ENCODE results near the gene CASKIN1. TPM values are rescaled to one million over a fixed set of nuclear protein-coding genes. Genes with fewer than 3 reads are reported as not detected.
"Not testable (repeated sequence)": the region's sequence is repeated elsewhere in the genome, so short reads cannot be mapped to it uniquely, and the experiment has no call there.

The CASKIN1 gene
- total and polyA plus RNA-seq, 3 donors from 2014 or later = 2.1 to 159 (median 6.4) TPM

GRCh38 chr16:2147378-2147777, 49.0 kb downstream of the CASKIN1 start:
- DNase-seq = no peak
- no peaks in the 10 kb centered on the region for H3K36me3 ChIP-seq (ENCODE audit: low read depth, missing control alignments)
- WGBS, 2 donors = 85 to 92% methylated on average over 4 to 6 of the region's 6 CpGs
- TF ChIP-seq CTCF (IDR thresholded peaks at IDR 0.05) = no peak
- no peak for TF ChIP-seq POLR2A (IDR thresholded peaks at IDR 0.05)
- H3K27me3 ChIP-seq = no peaks in the 10 kb centered on the region
- no peak overlapping the region for H3K27ac ChIP-seq
- no peaks in the 10 kb centered on the region for H3K9me3 ChIP-seq
- H3K4me1 ChIP-seq = peaks cover 33% of the 10 kb centered on the region
- H3K4me3 ChIP-seq = no peak overlapping the region
- intact Hi-C loops (cut with DNase I; ENCODE audit: low total_unique reads) = no loop called here

- H3K27me3 ChIP-seq = no peaks in the 10 kb centered on the region
- peaks cover 24% of the 10 kb centered on the region for H3K4me1 ChIP-seq
- intact Hi-C loops (cut with DNase I; ENCODE audit: low total_unique reads) = no loop called here
- TF ChIP-seq CTCF (IDR thresholded peaks at IDR 0.05) = no peak
- TF ChIP-seq POLR2A (IDR thresholded peaks at IDR 0.05) = no peak
- no peak overlapping the region for H3K27ac ChIP-seq
- WGBS, 2 donors = 86 to 87% methylated on average over 5 of the region's 5 CpGs
- no peak overlapping the region for H3K4me3 ChIP-seq
- H3K9me3 ChIP-seq = no peaks in the 10 kb centered on the region
- H3K36me3 ChIP-seq (ENCODE audit: low read depth, missing control alignments) = no peaks in the 10 kb centered on the region
- no peak for DNase-seq
Measured at GRCh38 chr16:2145843-2146242, 50.6 kb downstream of the CASKIN1 start.

- intact Hi-C loops (cut with DNase I; ENCODE audit: low total_unique reads) = loop anchor here (5.0 kb wide), 1 partner anchor 117 kb away; the partner anchor contains the start of gene NHERF2
- Histone ChIP-seq H3K4me3 (no peak overlapping the region), H3K36me3 (ENCODE audit: low read depth, missing control alignments) (no peaks in the 10 kb centered on the region), H3K9me3 (no peaks in the 10 kb centered on the region), H3K27me3 (no peaks in the 10 kb centered on the region), H3K4me1 (peaks cover 8% of the 10 kb centered on the region), H3K27ac (no peak overlapping the region)
- no peak for DNase-seq
- 84 to 86% methylated on average over 12 to 17 of the region's 17 CpGs for WGBS, 2 donors
- TF ChIP-seq POLR2A (IDR thresholded peaks at IDR 0.05) (no peak), CTCF (IDR thresholded peaks at IDR 0.05) (no peak)
Measured at GRCh38 chr16:2143878-2144485, 52.4 kb downstream of the CASKIN1 start.

DNA sequence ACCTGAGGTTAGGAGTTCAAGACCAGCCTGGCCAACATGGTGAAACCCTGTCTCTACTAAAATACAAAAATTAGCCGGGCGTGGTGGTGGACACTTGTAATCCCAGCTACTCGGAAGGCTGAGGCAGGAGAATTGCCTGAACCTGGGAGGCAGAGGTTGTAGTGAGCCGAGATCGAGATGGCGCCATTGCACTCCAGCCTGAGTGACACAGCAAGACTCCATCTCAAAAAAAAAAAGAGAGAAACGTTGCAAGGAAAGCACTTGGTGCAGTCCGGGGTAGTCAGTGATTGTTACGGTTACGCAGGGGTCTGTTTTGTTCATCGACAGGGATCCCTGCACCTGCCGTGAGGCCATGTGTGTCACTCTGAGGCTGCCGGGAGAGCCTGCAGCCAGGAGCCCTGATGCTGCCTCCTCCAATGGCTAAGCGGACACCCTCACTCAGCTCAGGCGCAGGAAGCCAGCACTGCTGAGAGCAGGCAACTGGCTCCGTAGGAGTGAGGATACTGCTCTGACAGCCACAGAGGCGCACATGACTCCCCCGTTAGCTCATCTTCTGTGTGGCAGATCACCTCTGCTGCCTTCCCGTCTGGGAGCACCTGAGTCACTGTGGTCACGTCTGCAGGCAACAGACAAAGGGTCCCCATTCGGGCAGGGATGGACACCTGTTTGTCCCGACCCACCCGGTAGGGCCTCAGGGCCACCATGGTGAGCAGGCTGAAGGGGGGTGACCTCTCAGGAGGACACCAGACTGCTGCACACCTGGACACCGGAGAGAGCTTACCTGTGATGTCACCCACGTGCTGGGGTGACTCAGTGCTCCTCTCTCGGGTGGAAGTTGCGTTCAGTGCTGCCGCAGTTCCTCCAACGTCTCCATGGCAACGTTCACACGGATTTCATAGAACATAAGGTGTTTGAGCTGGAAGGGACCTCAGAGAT, 53.2 kb downstream of the CASKIN1 start:
- WGBS, 2 donors = 77 to 84% methylated on average over 24 to 31 of the region's 31 CpGs
- TF ChIP-seq POLR2A (IDR thresholded peaks at IDR 0.05) (no peak), CTCF (IDR thresholded peaks at IDR 0.05) (no peak)
- DNase-seq = no peak
- Histone ChIP-seq H3K4me3 (no peak overlapping the region), H3K4me1 (peaks cover 6% of the 10 kb centered on the region), H3K9me3 (no peaks in the 10 kb centered on the region), H3K27me3 (no peaks in the 10 kb centered on the region), H3K27ac (no peak overlapping the region), H3K36me3 (ENCODE audit: low read depth, missing control alignments) (no peaks in the 10 kb centered on the region)
- intact Hi-C loops (cut with DNase I; ENCODE audit: low total_unique reads) = loop anchor here (5.0 kb wide), 1 partner anchor 116 kb away; the partner anchor contains the start of gene NHERF2

- Histone ChIP-seq H3K4me3 (peak within 1 kb of the TSS; percentile 56 to 58), H3K27ac (peak within 1 kb of the TSS in 1 of 2 donors; percentile 87)
- H3K36me3 ChIP-seq (ENCODE audit: low read depth, missing control alignments); H3K4me1 ChIP-seq; H3K9me3 ChIP-seq; intact Hi-C loops (cut with DNase I; ENCODE audit: low total_unique reads); H3K27me3 ChIP-seq: not testable (repeated sequence)
- peak; percentile 98 for DNase-seq
- 0% methylated on average over 27 of the region's 81 CpGs; no CpG with 5 or more reads in 1 of the 2 donors for WGBS, 2 donors
Measured at GRCh38 chr16:2135770-2136490, 60.5 kb downstream of the CASKIN1 start, which contains the start of gene PKD1. TSS of gene PKD1 (minus strand) at chr16:2135898. CDS start at chr16:2135689, 209 bp downstream.

GRCh38 chr16:2135071-2135470, 61.3 kb downstream of the CASKIN1 start:
- intact Hi-C loops (cut with DNase I; ENCODE audit: low total_unique reads); H3K9me3 ChIP-seq; DNase-seq; H3K36me3 ChIP-seq (ENCODE audit: low read depth, missing control alignments); H3K4me1 ChIP-seq; H3K27me3 ChIP-seq: not testable (repeated sequence)
- Histone ChIP-seq H3K4me3 (peak overlapping the region; percentile 56 to 58), H3K27ac (peak overlapping the region in 1 of 2 donors; percentile 87)
- 1% methylated on average over 12 to 17 of the region's 42 CpGs for WGBS, 2 donors

DNA sequence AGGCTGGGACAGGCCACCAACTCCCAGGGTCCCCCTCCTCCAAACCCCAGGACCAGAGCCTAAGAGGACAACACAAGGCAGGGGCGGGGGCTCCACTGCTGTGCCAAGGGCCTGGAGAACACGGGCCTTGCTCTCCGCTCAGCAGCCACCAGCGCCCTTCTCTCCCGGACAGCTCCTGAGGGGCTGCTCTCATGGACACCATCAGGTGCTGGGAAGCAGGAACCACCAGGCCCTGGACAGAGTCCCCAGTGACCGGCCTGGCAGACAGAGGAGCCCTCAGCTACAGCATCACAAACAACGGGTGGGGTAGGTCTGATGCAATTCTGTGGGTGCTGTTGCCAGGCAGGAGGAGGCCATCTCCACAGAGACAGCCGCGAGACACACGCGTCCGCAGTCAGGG, 62.6 kb downstream of the CASKIN1 start:
- DNase-seq; H3K36me3 ChIP-seq (ENCODE audit: low read depth, missing control alignments); H3K4me1 ChIP-seq; H3K27ac ChIP-seq; H3K9me3 ChIP-seq; intact Hi-C loops (cut with DNase I; ENCODE audit: low total_unique reads); H3K4me3 ChIP-seq; H3K27me3 ChIP-seq: not testable (repeated sequence)
- WGBS, 2 donors = 18% methylated on average over 6 of the region's 12 CpGs; no CpG with 5 or more reads in 1 of the 2 donors

Data from testis (tissue), 3 donors.